ENCODE results near the gene IRAK3.

DNA sequence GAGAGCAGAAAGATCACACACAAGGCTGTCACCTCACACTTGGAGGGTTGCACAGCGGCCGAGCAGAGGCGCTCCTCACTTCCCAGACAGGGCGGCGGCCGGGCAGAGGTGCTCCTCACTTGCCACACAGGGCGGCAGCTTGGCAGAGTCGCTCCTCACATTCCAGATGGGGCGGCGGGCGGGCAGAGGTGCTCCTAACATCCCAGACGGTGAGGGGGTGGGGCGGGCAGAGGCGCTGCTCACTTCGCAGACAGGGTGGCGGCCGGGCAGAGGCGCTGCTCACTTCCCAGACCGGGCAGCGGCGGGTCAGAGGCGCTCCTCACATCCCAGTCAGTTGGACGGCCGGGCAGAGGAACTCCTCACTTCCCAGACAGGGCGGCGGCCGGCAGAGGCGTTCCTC, 28.3 kb upstream of the IRAK3 start:
- TF ChIP-seq ZC3H10 (CRISPR knock-in tag; IDR thresholded peaks at IDR 0.05), result no peak
- TF ChIP-seq SNAI2 (CRISPR knock-in tag; IDR thresholded peaks at IDR 0.05), result no peak
- TF ChIP-seq ZNF70 (CRISPR knock-in tag; IDR thresholded peaks at IDR 0.05), result no peak
- no peak for TF ChIP-seq ISL1 (CRISPR knock-in tag; IDR thresholded peaks at IDR 0.05)
